NOMO-1 treated with dmso at 0.1 percent for 144 hours (cell line): ENCODE data around the gene FIBP.
"Not testable (repeated sequence)": the region's sequence is repeated elsewhere in the genome, so short reads cannot be mapped to it uniquely, and the experiment has no call there.

Source experiments
- DNase-seq: peaks from one replicate; lab custom pipeline; 2025; ENCODE audit not compliant: unreplicated experiment; lab: John Stamatoyannopoulos, UW

The FIBP gene

GRCh38 chr11:65915101-65915820 lies 27.0 kb upstream of the FIBP start:
- DNase-seq, result no peak

GRCh38 chr11:65912845-65913244 lies 24.6 kb upstream of the FIBP start:
- DNase-seq, result no peak

GRCh38 chr11:65911682-65912568 lies 23.7 kb upstream of the FIBP start:
- DNase-seq, result no peak

DNA sequence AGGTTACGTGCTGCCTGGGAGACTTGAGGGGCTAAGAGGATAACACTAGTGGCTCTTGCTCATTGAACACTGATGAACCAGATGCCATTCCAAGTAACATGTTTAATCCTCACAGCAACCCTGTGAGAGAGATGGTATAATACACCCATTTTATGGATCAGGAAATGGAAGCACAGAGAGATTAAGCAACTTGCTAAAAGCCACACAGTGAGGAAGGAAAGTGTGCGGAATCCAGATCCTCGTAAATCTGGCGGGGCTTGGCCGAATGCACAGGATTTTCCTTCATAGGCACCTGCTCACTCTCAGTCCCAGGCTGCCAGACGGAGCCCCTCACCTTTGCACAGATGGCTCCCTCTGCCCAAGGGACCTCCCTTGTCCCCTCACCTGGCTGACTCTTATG lies 19.6 kb upstream of the FIBP start:
- no peak for DNase-seq

DNA sequence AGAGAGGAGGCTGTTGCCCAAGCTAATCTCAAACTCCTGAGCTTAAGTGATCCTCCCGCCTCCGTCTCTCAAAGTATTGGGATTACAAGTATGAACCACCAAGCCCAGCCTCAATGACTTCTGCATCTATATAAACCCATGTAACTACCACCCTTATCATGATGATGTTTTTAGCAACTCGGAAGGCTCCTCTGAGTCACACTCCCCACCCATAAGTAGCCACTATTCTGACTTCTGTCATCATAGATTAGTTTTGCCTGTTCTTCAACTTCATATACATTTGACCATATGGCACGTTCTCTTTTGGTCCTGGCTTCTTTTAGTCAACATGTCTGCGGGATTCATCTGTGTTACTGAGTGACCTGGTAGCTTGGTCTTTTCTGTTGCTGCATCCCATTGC lies 18.3 kb upstream of the FIBP start:
- no peak for DNase-seq

- DNase-seq, result no peak
These were observed 15.4 kb upstream of the FIBP start for GRCh38 chr11:65903715-65904114.

- DNase-seq, result no peak
These were observed 14.8 kb upstream of the FIBP start for GRCh38 chr11:65903068-65903481.

DNA sequence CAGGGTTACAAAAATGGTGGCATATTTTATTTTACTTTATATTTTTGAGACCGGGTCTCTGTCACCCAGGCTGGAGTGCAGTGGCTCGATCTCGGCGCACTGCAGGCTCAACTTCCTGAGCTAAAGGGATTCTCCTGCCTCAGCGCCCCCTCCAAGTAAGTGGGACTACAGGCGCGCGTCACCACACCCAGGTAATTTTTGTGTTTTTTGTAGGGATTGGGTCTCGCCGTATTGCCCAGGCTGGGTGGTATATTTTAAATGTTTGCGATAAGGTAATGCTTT lies 12.6 kb upstream of the FIBP start:
- no peak for DNase-seq

DNA sequence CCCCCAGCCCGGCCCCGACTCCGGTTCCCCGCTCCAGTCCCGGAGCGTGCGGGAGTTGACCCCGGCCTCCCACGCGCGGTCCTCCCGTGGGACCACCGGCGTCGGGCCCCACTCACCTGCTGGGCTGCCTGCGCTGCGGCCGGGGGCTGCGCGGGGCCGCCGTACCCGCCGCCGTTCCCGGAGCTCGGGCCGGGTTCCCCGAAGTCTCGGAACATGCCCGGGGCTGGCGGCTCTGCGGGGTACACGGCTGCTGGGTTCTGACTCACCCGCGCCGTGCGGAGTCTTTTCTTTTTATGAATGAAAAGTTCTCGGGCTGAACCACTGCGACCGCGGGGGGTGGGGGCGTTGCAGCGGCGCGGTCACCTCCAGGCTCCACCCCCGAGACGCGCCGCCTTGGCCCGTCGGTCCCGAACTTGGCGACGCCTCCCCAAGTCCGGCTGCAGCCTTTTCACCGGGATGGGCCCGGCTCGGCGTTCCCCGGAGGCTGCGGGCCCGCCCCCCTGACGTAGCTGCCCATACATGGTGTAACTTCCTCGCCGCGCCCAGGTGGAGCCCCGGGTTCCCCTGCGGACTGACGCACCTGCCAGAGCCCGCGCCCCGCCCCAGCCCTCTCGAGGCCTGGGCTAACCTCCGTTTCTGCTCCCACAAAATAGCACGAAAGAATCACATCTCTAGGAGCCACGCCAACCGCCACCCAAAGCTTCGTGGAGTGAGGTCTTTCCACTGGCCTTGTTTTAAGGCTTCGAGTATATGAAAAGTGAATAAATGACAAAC lies 12.0 kb upstream of the FIBP start, which contains the start of gene FOSL1:
Gene FOSL1, minus strand, starts transcription at position 264 of the 774 bp plus-strand sequence. Its CDS starts 49 bp downstream, at position 215.
- peak; percentile 84 for DNase-seq

DNA sequence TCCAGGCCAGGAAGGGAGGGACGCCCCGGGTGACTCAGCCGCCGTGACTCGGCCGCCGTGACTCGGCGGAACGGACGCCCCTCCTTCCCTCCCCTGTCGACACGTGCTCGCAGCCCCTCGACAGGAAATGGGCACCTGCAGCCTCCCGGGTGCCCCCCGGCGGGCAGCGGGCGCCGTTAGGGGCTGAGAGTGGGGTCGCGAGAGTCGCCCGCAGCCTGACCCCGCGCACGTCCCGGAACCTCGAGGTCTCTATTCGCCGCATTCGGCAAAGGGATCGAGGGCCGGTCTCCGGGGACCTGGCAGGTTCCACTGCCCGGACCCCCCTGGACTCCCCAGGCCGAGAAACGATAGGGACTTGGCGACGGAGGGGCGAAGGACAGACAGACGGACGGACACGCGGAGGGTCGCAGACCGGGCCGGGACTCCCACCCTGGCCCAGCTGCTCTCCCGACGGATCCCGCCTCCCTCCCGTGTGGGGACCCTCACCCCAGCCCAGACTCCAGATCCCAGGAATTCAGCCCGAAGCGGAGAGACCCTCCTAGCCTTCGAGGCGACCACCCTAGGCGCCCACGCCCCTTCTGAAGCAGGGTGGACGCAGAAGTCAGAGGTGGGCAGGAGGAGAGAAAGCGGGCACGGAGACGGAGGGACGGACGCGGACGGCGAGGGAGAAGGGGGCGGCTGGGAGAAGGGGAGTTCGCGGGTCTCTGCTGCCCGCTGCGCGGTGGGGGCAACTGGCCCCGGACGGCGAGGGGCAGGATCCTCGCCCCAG lies 11.3 kb upstream of the FIBP start:
- DNase-seq, result peak; percentile 5

DNA sequence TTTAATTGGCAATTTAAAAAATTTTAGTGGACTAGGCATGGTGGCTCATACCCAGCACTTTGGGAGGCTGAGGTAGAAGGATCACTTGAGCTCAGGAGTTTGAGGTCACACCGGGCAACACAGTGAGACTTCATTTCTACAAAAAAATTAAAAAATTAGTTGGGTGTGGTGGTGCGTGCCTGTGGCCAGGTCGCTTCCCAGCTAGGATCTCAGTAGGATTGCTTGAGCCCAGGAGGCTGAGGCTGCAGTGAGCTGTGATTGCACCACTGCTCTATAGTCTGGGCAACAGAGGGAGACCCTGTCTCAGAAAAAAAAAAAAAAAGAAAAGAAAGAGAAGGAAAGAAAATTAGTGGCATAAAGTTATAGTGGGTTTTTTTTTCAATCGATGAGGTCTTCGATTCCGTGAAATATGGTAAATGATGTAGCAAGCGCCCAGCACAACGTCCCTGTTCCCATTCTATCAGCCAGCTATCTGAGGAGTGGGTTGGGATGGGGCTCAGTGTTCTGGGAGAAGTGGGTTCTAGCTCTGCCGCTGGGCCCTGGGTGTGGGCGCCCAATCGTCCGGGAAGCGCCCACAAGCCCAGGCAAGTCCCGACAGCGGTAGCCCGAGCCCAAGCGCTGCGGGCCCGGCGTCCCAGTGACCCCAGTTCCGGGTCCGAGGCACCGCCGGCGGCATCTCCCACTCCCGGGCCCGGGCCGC lies 10.5 kb upstream of the FIBP start:
- no peak for DNase-seq

DNA sequence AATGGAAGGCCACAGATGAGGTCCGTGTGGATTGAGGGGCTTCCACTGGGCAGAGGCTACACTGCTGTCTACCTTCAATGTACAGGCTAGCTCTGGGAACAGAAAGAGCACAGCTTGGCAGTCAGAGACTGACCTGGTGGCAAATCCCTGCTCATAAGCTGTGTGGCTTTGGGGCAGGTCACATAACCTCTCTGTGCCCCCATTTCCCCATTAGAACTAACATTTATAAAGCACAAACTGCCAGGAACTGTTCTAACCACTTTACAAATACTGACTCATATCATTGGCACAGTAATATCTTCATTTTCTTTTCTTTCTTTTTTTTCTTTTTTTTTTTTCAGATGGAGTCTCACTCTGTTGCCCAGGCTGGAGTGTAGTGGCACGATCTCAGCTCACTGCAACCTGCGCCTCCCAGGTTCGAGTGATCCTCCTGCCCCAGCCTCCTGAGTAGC lies 8.8 kb upstream of the FIBP start:
- no peak for DNase-seq

- DNase-seq, result no peak
These were observed 8.0 kb upstream of the FIBP start for GRCh38 chr11:65896034-65896999.

DNA sequence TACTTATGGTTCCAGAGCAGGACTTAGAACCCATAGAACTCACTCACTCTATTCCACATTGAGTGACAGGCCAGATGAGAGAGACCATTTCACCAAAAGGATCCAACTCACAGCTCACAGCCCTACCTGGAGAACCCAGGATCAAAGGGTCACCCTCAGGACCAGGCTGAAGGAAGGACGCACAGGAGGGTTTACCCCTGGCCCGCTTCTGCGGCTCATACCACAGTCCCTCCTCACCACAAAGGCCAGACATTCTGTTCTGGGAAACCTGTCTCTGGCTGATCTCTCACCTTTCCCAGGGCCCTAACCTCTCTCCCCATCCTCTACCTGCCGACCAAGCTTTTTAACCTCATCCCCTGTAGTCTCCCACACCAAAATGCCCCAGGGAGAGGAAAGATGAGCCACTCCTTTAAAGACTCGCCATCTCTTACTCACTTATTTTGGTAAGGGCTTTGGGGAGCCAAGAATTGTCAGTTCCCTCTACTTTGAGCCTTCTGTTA lies 7.3 kb upstream of the FIBP start:
- no peak for DNase-seq

DNA sequence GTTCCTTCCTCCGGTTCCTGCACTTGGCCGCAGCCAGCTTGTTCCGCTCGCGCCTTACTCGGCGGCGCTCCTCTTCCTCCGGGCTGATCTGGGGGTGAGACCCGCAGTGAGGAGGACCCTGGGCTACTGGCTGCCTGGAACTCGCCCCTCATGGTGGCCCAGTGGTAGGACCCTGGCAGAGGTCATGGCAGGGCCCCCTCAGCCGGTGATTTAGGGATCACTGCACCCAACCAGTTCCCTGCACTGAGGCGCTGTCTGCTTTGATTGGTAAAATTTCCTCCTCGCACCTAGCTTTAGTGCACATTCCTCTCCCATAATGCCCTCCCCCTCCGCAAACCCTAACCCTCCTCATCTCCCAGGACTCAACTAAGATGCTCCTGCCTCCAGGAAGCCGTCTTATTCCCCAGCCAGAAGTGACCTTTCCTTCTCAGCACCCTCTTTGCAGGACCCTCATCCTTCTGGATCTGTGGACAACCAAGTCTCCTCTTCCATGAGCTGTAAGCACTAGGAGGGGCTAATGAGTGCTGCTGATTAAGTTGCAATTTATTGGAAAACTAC lies 5.8 kb upstream of the FIBP start:
- peak; percentile 21 for DNase-seq

- no peak for DNase-seq
These were observed 4.5 kb upstream of the FIBP start for GRCh38 chr11:65892661-65893317.

DNA sequence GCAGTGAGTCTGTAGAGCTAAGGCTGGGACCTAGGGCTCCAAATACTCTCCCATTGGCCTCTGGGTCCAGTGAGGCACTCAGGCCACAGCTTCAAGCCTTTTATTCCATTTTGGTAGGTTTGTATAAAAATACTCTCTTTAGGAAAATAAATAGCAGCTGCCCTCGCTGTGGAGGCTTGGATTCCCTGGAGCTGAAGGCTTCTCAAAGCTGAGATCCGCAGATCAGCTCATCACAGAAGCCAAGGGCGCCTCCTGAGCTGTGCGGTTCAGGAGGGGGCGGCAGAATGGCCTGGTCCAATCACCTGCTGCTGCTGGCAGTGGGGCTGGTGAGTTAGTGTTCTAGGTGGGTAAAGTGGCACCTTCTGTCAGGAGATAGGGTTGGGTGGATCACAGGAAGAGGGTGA lies 3.9 kb upstream of the FIBP start:
- DNase-seq, result not testable (repeated sequence)
